ENCODE measurements around the gene CFAP410. TPM values are rescaled to one million over a fixed set of nuclear protein-coding genes. Genes with fewer than 3 reads are reported as not detected.
"Not testable (repeated sequence)": the region's sequence is repeated elsewhere in the genome, so short reads cannot be mapped to it uniquely, and the experiment has no call there.

Gene CFAP410
- total and polyA plus RNA-seq, 11 donors: 10.4 to 31.6 (median 16.4) TPM

DNA sequence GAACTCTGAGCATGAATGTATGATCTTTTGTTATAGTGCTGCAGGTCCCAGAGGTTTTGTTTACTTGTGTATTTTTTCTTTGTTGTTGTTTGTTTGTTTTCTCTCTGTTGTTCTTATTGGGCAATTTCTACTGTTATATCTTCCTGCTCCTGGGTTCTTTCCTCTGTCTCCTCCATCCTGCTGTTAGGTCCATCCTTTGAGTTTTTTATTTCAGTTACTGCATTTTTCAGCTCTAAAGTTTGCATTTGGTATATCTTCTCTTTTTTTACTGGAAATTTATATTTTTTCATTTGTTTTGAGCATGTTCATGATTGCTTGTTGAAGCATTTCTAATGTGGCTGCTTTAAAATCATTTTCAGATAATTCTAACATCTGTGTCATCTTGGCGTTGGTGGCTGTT is 24.1 kb upstream of the CFAP410 start:
- Histone ChIP-seq H3K4me3 (no peak overlapping the region), H3K4me1 (peaks cover 0 to 14% (median 0%) of the 10 kb centered on the region in 12 donors), H3K9me3 (peaks cover 0 to 20% (median 8%) of the 10 kb centered on the region in 12 donors), H3K27ac (no peak overlapping the region), H3K27me3 (peaks cover 0 to 11% (median 0%) of the 10 kb centered on the region in 9 donors), H3K36me3 (peaks cover 0 to 3% (median 0%) of the 10 kb centered on the region in 9 donors)
- 87 to 97% (median 91%) methylated on average over 1 of the region's 1 CpG for WGBS, 4 donors
- intact Hi-C loops (cut with DNase I): loop anchor here in 3 of 10 donors (10.0 kb wide), 3 partner anchors 62 to 92 kb away; partner anchors contain the start of gene LRRC3 (in 1 of the 3)
- DNase-seq (no peak), ATAC-seq (no peak)
- TF ChIP-seq POLR2A (IDR thresholded peaks at IDR 0.05): no peak
- TF ChIP-seq, protein P1, sequence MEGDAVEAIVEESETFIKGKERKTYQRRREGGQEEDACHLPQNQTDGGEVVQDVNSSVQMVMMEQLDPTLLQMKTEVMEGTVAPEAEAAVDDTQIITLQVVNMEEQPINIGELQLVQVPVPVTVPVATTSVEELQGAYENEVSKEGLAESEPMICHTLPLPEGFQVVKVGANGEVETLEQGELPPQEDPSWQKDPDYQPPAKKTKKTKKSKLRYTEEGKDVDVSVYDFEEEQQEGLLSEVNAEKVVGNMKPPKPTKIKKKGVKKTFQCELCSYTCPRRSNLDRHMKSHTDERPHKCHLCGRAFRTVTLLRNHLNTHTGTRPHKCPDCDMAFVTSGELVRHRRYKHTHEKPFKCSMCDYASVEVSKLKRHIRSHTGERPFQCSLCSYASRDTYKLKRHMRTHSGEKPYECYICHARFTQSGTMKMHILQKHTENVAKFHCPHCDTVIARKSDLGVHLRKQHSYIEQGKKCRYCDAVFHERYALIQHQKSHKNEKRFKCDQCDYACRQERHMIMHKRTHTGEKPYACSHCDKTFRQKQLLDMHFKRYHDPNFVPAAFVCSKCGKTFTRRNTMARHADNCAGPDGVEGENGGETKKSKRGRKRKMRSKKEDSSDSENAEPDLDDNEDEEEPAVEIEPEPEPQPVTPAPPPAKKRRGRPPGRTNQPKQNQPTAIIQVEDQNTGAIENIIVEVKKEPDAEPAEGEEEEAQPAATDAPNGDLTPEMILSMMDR (IDR thresholded peaks at IDR 0.05): no peak

DNA sequence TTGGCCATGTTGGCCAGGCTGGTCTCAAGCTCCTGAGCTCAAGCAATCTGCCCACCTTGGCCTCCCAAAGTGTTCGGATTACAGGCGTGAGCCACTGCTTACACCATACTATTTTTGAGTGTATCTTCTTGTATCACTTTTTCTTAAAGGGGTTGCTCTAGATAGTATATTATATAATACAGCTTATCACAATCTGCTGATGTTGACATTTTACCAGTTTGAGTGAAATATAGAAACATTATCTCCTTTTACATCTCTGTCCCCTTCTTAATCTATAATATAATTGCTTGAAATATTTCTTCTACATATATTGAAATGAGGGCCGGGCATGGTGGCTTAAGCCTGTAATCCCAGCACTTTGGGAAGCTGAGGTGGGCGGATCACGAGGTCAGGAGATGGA is 22.7 kb upstream of the CFAP410 start:
- intact Hi-C loops (cut with DNase I): loop anchor here in 3 of 10 donors (10.0 kb wide), 3 partner anchors 63 to 93 kb away; partner anchors contain the start of gene LRRC3 (in 1 of the 3)
- H3K4me3 ChIP-seq, ATAC-seq, H3K27ac ChIP-seq, DNase-seq, H3K27me3 ChIP-seq: not testable (repeated sequence)
- Histone ChIP-seq H3K9me3 (peaks cover 0 to 20% (median 8%) of the 10 kb centered on the region in 12 donors), H3K4me1 (peaks cover 0 to 15% (median 0%) of the 10 kb centered on the region in 12 donors), H3K36me3 (peaks cover 0 to 12% (median 0%) of the 10 kb centered on the region in 9 donors)
- WGBS, 4 donors: 86 to 90% (median 90%) methylated on average over 5 of the region's 5 CpGs

DNA sequence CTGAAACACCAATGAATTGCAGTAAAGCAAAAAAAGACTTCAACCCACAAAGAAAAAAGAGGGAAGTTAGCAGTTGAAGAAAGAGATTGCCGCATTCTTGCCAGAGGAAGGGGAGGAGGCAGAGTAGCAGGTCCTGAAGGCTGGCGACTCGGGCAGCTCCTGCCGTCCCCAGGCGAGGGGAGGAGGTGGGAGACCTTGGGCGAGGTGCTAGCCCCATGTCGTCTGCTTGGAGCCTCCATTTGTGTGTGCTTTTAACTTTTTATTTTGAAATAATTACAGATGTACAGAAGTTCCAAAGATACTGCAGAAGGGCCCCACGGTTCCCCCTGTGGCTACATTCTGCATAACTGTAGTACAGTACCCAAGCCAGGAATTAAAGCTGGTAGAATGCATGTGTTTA is 21.0 kb upstream of the CFAP410 start:
- peak in 1 of 5 donors; percentile 66 for DNase-seq
- intact Hi-C loops (cut with DNase I): loop anchor here in 3 of 10 donors (10.0 kb wide), 3 partner anchors 65 to 95 kb away; partner anchors contain the start of gene LRRC3 (in 1 of the 3)
- TF ChIP-seq, protein P1 (IDR thresholded peaks at IDR 0.05): no peak
- no peak for TF ChIP-seq POLR2A (IDR thresholded peaks at IDR 0.05)
- no peak for ATAC-seq
- Histone ChIP-seq H3K4me1 (peaks cover 0 to 33% (median 0%) of the 10 kb centered on the region in 12 donors), H3K4me3 (no peak overlapping the region), H3K9me3 (peaks cover 0 to 20% (median 8%) of the 10 kb centered on the region in 12 donors), H3K36me3 (peaks cover 0 to 13% (median 0%) of the 10 kb centered on the region in 9 donors), H3K27ac (peak overlapping the region in 1 of 12 donors; percentile 21), H3K27me3 (peaks cover 0 to 3% (median 0%) of the 10 kb centered on the region in 9 donors)
- WGBS, 4 donors: 53 to 63% (median 56%) methylated on average over 8 of the region's 8 CpGs

DNA sequence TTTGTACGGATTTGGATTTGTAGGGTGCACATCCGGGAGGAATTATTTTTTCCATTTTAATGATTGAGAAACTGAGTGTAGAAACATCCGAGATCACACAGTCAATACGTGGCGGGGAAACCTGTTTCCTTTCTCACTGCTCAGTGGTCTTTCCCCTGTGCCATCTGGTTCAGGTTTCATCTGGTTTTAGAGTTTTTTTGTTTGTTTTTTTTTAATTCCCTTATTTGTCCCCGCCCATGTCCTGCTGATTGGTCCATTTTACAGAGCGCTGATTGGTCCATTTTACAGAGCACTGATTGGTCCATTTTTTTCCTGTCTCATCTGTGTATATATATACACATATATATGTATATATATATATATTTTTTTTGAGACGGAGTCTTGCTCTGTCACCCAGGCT is 20.2 kb upstream of the CFAP410 start:
- Histone ChIP-seq H3K27me3 (peaks cover 0 to 3% (median 0%) of the 10 kb centered on the region in 9 donors), H3K27ac (no peak overlapping the region), H3K9me3 (peaks cover 0 to 20% (median 8%) of the 10 kb centered on the region in 12 donors), H3K4me3 (no peak overlapping the region), H3K4me1 (peaks cover 0 to 33% (median 0%) of the 10 kb centered on the region in 12 donors), H3K36me3 (peaks cover 0 to 13% (median 0%) of the 10 kb centered on the region in 9 donors)
- no peak for TF ChIP-seq POLR2A (IDR thresholded peaks at IDR 0.05)
- TF ChIP-seq, protein P1 (IDR thresholded peaks at IDR 0.05): no peak
- WGBS, 4 donors: 82 to 85% (median 84%) methylated on average over 8 of the region's 8 CpGs
- DNase-seq (no peak), ATAC-seq (no peak)
- intact Hi-C loops (cut with DNase I): no loop called here

All from heart left ventricle (tissue), 16 donors.